T follicular helper cell (primary cell): Measurements from ENCODE around the gene MAN1A2.

Source experiments
- DNase-seq: peaks from one replicate; pipeline ENCODE4 v3.0.0-alpha.2; 2020; ENCODE audit warnings: low read depth

Gene MAN1A2

DNA sequence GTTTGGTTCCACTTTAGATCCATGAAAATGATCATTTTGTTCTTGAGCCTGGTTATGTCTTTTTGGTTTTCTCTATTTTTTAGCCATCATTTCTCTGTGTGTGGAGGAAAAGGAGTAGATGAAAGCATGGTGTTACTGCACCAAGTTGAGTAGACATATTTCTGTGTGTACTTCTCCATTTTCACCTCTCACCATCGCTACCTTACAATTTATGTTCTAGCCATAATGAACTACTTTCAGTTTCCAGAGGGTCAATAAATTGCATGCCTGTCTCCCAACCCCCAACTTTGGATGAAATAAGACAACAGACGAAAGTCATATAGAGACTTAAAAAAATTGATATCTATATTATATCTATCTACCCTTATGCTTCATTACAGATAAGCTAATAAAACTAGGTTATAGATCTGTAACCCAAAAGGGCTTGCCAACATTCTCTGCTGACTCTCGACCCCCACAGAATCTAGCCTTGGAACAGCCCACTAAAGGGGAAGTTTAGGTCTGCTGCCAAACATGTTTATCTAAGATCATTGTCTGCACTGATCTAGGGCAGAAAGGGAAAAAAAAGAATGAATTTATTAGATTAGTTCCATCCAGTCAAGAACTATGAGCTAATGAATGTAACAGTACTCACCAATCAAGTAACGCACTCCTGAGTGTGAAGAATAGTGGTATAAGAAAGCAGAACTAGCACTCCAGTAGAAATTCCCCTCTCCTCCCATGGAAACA lies 7.5 kb upstream of the MAN1A2 start:
- no peak for DNase-seq

GRCh38 chr1:117362986-117363385 lies 4.3 kb upstream of the MAN1A2 start:
- DNase-seq, result no peak

DNA sequence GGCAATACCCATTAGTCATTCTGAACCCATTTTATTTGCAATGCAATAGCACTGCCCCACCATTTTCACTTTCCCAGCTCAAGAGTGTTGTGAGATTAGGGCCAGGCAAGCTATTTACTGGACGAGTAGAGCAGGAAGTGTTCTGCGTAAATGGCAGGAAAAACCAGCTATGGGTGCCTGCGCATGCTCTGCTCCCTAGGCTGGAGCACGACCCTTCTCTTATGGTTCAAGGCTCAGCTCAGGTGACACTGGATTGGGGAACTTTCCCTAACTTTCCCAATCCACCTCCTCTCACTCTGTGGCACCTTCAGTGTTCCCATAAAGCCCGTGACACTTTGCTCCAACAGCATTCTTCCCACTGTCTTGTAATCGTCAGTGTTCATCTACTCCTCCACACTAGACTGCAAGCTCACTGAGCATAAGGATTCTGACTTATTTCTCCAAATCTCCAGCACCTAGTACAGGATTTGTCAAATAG lies 3.6 kb upstream of the MAN1A2 start:
- DNase-seq, result no peak

GRCh38 chr1:117364240-117364639 lies 3.0 kb upstream of the MAN1A2 start:
- no peak for DNase-seq

GRCh38 chr1:117365350-117366176 lies 1.7 kb upstream of the MAN1A2 start:
- DNase-seq, result no peak

DNA sequence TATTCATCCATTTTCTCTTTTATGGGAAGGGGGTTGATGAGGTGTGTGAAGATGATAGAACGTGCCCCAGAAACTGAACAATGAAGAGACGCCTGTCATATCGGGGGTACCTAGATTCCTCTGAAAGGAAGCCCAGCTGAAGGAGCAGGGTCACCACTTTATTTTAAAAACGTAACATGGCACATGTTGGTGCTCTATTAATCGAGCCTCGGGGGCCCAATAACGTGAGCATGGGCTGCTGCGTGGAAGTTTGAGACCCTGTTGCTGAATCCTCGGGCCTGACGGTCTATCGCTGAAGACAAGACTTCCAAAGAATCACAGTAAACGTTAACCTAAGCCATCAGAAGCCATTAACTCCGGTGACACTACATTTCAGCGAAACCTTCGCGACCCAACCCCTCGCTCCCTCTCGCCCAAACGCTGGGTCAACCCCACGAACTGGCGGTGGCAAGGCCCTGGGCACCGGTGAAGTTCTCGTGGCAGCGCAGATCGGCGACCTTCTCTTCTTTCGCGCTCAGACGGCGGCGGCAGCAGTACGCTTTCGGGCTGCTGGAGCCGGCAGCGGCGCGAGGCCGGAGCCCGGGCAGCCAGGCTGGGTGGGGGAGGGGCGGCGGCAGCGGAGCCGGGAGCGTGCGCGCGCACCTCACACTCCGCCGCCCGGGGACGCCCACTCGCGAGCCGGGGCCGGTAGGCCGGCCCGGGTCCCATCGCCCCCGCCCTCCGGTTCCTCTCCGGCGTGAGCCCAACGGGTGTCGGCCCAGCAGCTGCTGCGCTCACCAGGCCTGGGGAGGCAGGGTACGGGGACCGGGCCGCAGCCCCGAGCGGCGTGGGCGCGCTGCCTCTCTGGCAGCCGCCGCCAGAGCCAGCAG lies 838 bp upstream of the MAN1A2 start:
- peak; percentile 70 for DNase-seq

GRCh38 chr1:117368116-117369108 lies 1.2 kb downstream of the MAN1A2 start:
- DNase-seq, result no peak

DNA sequence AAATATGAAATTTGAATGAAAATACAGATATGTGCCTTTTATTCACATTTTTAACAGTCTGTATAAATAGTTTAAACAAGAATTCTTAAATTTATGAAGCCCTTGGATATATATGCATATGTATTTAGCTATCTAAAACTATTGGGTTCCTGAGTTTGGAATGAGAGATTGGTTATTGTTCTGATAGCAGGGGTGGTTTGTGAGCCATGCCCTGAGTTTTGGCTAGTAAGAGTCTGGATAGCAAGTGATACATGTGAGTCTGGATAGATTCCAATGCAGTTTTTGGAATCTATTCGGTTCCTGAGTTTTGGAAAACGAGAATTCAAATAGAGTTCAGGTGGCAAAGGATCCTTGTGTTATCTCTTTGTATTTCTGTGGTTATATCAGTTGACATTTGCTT lies 2.8 kb downstream of the MAN1A2 start:
- DNase-seq, result no peak

- DNase-seq, result no peak
Observed at GRCh38 chr1:117370509-117370908, 3.3 kb downstream of the MAN1A2 start.

- DNase-seq, result no peak
Observed at GRCh38 chr1:117371441-117372151, 4.3 kb downstream of the MAN1A2 start.

DNA sequence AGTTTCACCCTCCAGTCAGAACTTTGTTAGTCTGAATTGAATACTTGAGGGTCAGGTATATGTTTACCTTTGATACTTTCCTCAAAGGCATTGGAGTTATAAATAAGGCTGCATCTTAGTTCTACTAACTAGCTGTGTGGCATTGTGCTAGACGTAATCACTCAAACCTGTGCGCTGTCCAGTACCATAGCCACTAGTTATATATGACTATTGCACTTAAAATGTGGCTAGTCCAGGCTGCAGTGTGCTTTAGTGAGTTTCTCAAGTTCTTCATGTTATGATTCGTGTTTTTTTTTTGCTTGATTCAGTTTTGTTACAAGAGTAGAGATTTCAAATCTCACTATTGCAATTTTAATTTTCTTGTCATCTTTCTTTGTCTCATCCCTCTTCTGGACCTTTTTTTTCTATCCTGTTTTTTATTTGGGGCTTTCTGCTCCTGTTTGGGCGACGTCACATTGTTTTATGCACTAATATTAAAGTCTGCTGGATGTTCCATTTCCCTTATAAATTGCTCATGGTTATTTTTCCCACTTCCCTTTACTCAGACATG lies 5.7 kb downstream of the MAN1A2 start:
- no peak for DNase-seq

- no peak for DNase-seq
Observed at GRCh38 chr1:117373932-117374331, 6.7 kb downstream of the MAN1A2 start.

GRCh38 chr1:117375327-117375726 lies 8.1 kb downstream of the MAN1A2 start:
- DNase-seq, result no peak

DNA sequence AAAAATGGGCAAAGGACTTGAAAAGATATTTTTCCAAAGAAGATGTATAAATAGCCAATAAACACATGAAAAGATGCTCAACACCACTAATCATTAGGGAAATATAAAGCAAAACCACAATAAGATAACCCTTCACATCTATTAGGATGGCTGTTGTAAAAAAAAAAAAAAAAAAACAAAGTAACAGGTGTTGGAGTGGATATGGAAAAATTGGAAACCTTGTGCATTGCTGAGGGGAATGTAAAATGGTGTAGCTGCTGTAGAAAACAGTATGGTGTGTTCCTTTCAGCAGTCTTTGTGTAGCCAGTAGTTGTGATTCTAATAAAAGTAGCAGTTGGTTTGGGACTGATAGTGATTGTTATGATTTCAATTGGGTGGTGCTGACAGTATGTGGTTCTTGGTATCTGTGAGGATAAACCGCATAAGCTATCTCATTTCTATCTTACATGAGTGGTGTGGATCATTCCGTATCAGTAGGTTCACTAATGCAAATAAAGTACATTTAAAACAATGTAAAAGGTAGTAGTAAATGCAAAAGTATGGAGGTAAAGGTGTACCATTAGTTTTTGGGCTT lies 19.9 kb downstream of the MAN1A2 start:
- no peak for DNase-seq

DNA sequence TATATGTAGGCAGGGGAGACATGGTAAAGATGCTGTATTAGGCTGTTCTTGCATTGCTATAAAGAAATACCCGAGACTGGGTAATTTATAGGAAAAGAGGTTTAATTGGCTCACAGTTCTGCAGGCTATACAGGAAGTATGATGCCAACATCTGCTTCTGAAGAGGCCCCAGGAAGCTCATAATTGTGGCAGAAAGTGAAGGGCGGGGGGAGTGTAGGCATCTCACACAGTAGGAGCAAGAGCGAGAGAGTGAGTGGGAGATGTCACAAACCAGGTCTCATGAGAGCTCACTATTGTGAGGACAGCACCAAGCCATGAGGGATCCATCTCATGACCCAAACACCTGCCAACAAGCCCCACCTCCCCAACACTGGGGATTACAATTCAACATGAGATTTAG lies 21.1 kb downstream of the MAN1A2 start:
- no peak for DNase-seq

DNA sequence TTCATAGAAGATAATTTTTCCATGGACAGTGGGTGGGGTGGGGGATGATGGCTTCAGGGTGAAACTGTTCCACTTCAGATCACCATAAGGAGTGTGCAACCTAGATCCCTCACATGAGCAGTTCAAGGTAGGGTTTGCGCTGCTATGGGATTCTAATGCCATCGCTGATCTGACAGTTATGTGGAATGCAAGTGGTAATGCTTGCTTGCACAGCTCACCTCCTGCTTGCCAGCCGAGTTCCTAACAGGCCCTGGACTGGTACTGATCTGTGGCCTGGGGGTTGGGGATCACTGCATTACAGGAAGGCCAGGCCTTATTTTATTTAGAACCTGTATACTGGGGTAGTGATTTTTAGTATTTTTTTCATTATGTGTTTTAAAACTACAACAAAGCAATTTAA lies 22.0 kb downstream of the MAN1A2 start:
- DNase-seq, result no peak

DNA sequence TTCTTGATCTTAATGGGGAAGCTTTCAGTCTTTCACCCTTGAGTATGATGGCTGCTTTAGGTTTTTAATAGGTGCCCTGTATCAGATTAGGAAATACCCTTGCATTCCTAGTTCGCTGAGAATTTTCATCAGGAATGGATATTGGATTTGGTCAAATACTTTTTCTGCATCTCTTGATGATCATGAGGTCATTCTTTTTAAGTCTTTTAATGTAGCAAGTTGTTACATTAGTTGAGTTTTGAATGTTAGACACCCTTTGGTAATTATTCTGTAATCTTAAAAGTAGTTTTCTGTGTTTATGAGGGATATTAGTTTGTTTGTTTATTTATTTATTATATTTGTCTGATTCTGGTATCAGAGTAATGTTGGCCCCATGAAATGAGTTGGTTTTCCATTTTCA lies 22.5 kb downstream of the MAN1A2 start:
- no peak for DNase-seq

GRCh38 chr1:117392771-117393170 lies 25.5 kb downstream of the MAN1A2 start:
- no peak for DNase-seq

DNA sequence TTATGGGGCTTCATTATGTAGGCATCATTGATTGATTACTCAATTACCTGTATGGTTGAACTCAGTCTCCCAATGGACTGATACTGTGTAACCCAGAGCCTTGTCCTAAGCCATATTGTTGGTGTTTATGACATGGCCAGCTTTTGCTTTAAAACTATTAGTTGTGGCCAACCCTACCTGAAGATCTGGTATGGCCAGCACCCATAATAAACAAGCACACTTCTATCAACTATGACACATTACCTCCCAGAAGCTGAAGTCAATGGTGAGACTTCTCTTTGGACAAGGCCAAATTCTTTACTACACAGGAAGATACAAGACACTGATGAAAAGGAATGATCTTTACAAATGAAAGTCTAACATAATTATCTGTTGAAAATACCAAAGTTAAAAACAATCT lies 28.8 kb downstream of the MAN1A2 start:
- no peak for DNase-seq

DNA sequence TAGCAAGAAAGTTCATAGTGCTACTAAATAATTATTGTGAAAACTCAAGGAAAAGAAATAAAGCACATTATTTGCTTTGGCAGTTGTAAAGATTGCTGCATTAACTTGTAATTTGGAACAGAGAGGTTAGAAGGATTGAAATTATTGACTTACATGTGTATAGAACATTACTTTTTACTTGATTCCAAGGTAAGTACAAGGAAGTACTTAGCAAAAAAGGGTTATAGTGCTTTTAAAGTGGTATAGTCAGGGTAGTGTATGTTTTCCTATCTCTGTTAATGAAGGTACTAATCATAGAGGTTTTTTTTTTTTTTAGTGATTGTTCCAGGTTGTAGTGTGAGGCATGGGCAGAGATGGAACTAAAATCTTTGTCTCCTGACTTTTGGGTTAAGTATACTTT lies 29.4 kb downstream of the MAN1A2 start:
- DNase-seq, result no peak
